Cardiac muscle cell (in vitro differentiated cells and primary cell): Measurements from ENCODE around the gene BLOC1S3. TPM values are rescaled to one million over a fixed set of nuclear protein-coding genes. Genes with fewer than 3 reads are reported as not detected.

Source experiments
- DNase-seq, 2 donors: peaks; one replicate each; pipeline versions ENCODE4 v3.0.0 to v3.0.0-alpha.2; 2010 to 2017; ENCODE audit warnings: low read depth in 1 of 2, low spot score in 1 of 2
- H3K27ac ChIP-seq: fragments of 200-600 bp; sonication (generic); 2 replicates; pipeline ENCODE4 v1.5.1; 2016
- H3K27me3 ChIP-seq: fragments of 200-600 bp; sonication (generic); 2 replicates; pipeline ENCODE4 v1.6.0; 2016; ENCODE audit warnings: control low read depth
- H3K36me3 ChIP-seq: fragments of 200-600 bp; sonication (generic); 2 replicates; pipeline ENCODE4 v1.5.1; 2016; ENCODE audit warnings: control low read depth
- H3K4me1 ChIP-seq: fragments of 200-600 bp; sonication (generic); 2 replicates; pipeline ENCODE4 v1.8.1; 2017; ENCODE audit warnings: low read depth, mild to moderate bottlenecking, mixed run types
- H3K4me3 ChIP-seq: fragments of 200-600 bp; sonication (generic); 2 replicates; pipeline ENCODE4 v1.5.1; 2016; ENCODE audit warnings: mild to moderate bottlenecking
- H3K9me3 ChIP-seq: fragments of 200-600 bp; sonication (generic); 2 replicates; pipeline ENCODE4 v1.5.1; 2017; ENCODE audit warnings: low read depth, mild to moderate bottlenecking, control low read depth
- polyA plus RNA-seq: library from polyadenylated mRNA; unstranded; fragments of >200 nt; fragmentation: Nextera tagmentation; extraction: Ambion mirVana; gene quantifications from 2 replicates; pipeline ENCODE4 v1.2.1, GENCODE V29; 2016
- total RNA-seq: library from RNA; depleted of rRNA; stranded (reverse); fragments of >200 nt; gene quantifications from 2 replicates; pipeline ENCODE4 v1.2.3, GENCODE V29; 2016
- TF ChIP-seq, protein P1 (sequence below): IDR thresholded peaks from 2 replicates; pipeline ENCODE4 v1.5.1; 2012; ENCODE audit warnings: low read depth, mild to moderate bottlenecking, low read length

The BLOC1S3 gene
- total and polyA plus RNA-seq, 2 experiments from 2014 or later, result 6.5 to 8.2 TPM

DNA sequence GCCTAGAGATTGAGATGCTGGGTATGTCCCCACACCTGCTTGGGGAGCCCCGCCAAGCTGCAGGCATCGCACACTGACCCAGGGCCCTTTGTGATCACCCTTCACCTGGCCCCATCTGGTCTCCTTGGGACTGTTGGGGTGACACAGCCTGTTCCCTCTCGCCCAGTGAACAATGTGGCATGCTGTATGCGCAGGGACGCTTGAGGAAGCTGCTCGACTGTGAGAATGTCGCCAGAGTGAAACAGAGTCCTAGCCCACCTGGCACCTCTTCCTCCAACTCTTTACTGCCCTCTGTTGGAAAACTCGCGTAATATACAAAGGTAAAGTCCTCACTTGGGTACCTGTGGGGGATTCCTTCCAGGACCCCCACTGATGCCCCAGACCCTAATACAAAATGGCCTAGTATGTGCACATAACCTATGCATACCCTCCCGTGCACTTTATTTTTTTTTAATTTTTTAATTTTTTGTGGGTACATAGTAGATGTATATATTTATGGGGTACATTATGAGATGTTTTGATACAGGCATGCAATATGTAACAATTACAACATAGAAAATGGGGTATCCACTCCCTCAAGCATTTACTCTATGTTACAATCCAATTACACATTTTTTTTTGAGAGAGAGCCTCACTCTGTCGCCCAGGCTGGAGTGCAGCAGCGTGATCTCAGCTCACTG lies 9.0 kb downstream of the BLOC1S3 start:
- Histone ChIP-seq H3K4me1 (no peaks in the 10 kb centered on the region), H3K9me3 (no peaks in the 10 kb centered on the region), H3K36me3 (no peaks in the 10 kb centered on the region), H3K27me3 (no peaks in the 10 kb centered on the region), H3K4me3 (no peak overlapping the region), H3K27ac (no peak overlapping the region)
- TF ChIP-seq, protein P1, sequence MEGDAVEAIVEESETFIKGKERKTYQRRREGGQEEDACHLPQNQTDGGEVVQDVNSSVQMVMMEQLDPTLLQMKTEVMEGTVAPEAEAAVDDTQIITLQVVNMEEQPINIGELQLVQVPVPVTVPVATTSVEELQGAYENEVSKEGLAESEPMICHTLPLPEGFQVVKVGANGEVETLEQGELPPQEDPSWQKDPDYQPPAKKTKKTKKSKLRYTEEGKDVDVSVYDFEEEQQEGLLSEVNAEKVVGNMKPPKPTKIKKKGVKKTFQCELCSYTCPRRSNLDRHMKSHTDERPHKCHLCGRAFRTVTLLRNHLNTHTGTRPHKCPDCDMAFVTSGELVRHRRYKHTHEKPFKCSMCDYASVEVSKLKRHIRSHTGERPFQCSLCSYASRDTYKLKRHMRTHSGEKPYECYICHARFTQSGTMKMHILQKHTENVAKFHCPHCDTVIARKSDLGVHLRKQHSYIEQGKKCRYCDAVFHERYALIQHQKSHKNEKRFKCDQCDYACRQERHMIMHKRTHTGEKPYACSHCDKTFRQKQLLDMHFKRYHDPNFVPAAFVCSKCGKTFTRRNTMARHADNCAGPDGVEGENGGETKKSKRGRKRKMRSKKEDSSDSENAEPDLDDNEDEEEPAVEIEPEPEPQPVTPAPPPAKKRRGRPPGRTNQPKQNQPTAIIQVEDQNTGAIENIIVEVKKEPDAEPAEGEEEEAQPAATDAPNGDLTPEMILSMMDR, result peak; percentile 48
- DNase-seq, result peak in 1 of 2 donors; percentile 71

DNA sequence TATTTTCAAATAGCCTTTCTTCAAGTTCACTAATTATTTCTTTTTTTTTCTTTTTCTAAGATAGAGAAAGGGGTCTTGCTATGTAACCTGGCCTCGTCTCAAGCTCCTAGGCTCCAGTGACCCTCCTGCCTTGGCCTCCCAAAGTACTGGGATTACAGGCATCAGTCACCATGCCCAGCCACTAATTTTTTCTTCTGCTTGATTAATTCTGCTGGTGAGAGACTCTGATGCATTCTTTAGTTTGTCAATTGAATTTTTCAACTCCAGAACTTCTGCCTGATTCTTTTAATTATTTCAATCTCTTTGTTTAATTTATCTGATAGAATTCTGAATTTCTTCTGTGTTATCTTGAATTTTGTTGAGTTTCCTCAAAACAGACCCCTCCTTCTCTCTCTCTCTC lies 11.4 kb downstream of the BLOC1S3 start:
- Histone ChIP-seq H3K27ac (no peak overlapping the region), H3K4me3 (no peak overlapping the region), H3K4me1 (no peaks in the 10 kb centered on the region), H3K27me3 (no peaks in the 10 kb centered on the region), H3K9me3 (no peaks in the 10 kb centered on the region), H3K36me3 (no peaks in the 10 kb centered on the region)
- TF ChIP-seq, protein P1, result no peak
- DNase-seq, result no peak

DNA sequence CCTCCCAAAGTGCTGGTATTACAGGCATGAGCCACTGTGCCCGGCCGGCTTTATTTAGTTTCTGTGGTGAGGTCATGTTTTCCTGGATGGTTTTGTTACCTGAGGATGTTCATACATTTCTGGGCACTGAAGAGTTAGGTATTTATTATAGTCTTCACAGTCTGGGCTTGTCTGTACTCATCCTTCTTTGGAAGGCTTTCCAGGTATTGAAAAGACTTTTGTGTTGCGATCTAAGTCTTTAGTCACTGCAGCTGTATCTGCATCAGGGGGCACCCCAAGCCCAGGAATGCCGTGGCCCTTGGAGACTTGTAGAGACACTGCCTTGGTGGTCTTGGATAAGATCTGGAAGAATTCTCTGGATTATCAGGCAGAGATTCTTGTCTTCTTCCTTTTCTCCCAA lies 12.8 kb downstream of the BLOC1S3 start:
- Histone ChIP-seq H3K27me3 (no peaks in the 10 kb centered on the region), H3K36me3 (no peaks in the 10 kb centered on the region), H3K27ac (no peak overlapping the region), H3K4me3 (no peak overlapping the region), H3K4me1 (no peaks in the 10 kb centered on the region), H3K9me3 (no peaks in the 10 kb centered on the region)
- DNase-seq, result no peak
- TF ChIP-seq, protein P1, result no peak

DNA sequence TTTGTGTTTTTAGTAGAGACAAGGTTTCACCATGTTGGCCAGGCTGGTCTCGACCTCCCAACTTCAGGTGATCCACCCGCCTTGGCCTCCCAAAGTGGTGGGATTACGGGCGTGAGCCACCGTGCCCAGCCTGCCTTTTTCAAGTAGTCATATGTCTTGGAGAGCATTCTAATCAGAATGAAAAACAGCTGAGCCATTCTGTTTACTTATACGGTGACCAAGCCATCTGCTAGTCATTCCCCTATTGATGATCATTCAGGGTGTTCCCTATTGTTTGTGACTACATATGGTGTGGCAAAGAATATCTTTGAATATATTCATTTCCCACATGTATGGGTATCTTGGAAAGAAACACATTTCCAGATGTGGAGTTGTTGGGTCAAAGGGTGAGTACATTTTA lies 17.2 kb downstream of the BLOC1S3 start:
- no peaks in the 10 kb centered on the region for H3K4me1 ChIP-seq
- no peak for DNase-seq
- H3K27me3 ChIP-seq, result peaks cover 7% of the 10 kb centered on the region
- TF ChIP-seq, protein P1, result no peak
- no peaks in the 10 kb centered on the region for H3K36me3 ChIP-seq
- H3K4me3 ChIP-seq, result no peak overlapping the region
- H3K27ac ChIP-seq, result no peak overlapping the region
- no peaks in the 10 kb centered on the region for H3K9me3 ChIP-seq

DNA sequence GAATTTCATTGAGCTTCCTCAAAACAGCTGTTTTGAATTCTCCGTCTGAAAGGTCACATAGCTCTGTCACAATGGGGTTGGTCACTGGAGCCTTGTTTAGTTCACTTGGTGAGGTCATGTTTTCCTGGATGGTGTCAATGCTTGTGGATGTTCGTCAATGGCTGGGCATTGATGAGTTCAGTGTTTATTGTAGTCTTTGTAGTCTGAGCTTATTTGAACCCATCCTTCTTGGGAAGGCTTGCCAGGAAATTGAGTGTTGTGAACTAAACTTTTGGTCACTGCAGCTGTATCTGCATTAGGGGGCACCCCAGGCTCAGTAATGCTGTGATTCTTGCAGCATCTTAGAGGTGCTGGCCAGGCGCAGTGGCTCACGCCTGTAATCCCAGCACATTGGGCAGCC lies 22.0 kb downstream of the BLOC1S3 start:
- TF ChIP-seq, protein P1, result peak; percentile 58
- Histone ChIP-seq H3K9me3 (no peaks in the 10 kb centered on the region), H3K4me1 (no peaks in the 10 kb centered on the region), H3K36me3 (no peaks in the 10 kb centered on the region), H3K27me3 (peaks cover 7% of the 10 kb centered on the region), H3K4me3 (no peak overlapping the region), H3K27ac (no peak overlapping the region)
- DNase-seq, result peak; percentile 49 to 80
